Natural killer cell (primary cell): ENCODE measurements around the gene SYNDIG1. TPM values are rescaled to one million over a fixed set of nuclear protein-coding genes. Genes with fewer than 3 reads are reported as not detected.

ENCODE experiments used
- ATAC-seq, 3 donors: fragments of 150-1000 bp in 2 of 3; fragments of 200-7000 bp in 1 of 3; cut with Tn5 transposase; 1 replicate in 1 of 3; 2 replicates in 2 of 3; pipeline ENCODE4 v1.10.0; 2021; ENCODE audit warnings: mild to moderate bottlenecking in 2 of 3, moderate library complexity in 2 of 3
- DNase-seq, 2 donors: peaks; one replicate each; pipeline versions ENCODE4 v3.0.0 to v3.0.0-alpha.2; 2013 to 2021; ENCODE audit warnings: mixed read lengths in 1 of 2
- H3K27ac ChIP-seq: one replicate; pipeline ENCODE4 v1.5.1; 2013; ENCODE audit warnings: mild to moderate bottlenecking, low read length
- H3K27me3 ChIP-seq: one replicate; pipeline ENCODE4 v1.6.1; 2013; ENCODE audit warnings: low read length; ENCODE audit not compliant: control insufficient read depth, insufficient read depth
- H3K36me3 ChIP-seq: one replicate; pipeline ENCODE4 v1.6.1; 2013; ENCODE audit warnings: low read length; ENCODE audit not compliant: control insufficient read depth, insufficient read depth
- H3K4me1 ChIP-seq: one replicate; pipeline ENCODE4 v1.6.1; 2013; ENCODE audit warnings: low read length; ENCODE audit not compliant: control insufficient read depth, insufficient read depth
- H3K4me3 ChIP-seq: one replicate; pipeline ENCODE4 v1.5.1; 2013; ENCODE audit warnings: low read length
- H3K9me3 ChIP-seq: one replicate; pipeline ENCODE4 v1.6.1; 2013; ENCODE audit warnings: low read length; ENCODE audit not compliant: control insufficient read depth, insufficient read depth
- H3K27ac Mint-ChIP-seq, 2 donors: one replicate each; pipeline ENCODE4 v1.8.0; 2022; ENCODE audit warnings: mild to moderate bottlenecking in 2 of 2, mixed read lengths in 2 of 2, moderate library complexity in 1 of 2
- H3K27me3 Mint-ChIP-seq, 2 donors: one replicate each; pipeline ENCODE4 v1.8.0; 2022; ENCODE audit warnings: low read depth in 2 of 2, mixed read lengths in 2 of 2
- H3K36me3 Mint-ChIP-seq: one replicate; pipeline ENCODE4 v1.8.0; 2022; ENCODE audit warnings: mixed read lengths
- H3K4me1 Mint-ChIP-seq, 2 donors: one replicate each; pipeline ENCODE4 v1.8.0; 2022; ENCODE audit warnings: mixed read lengths in 2 of 2
- H3K4me3 Mint-ChIP-seq: one replicate; pipeline ENCODE4 v1.8.0; 2022; ENCODE audit warnings: mild to moderate bottlenecking, moderate library complexity, mixed read lengths
- H3K9me3 Mint-ChIP-seq, 2 donors: one replicate each; pipeline ENCODE4 v1.8.0; 2022; ENCODE audit warnings: mixed read lengths in 2 of 2
- WGBS: methylation state at CpG from one replicate; pipeline ENCODE4 v1.1.7; 2013; ENCODE audit warnings: missing lambda C conversion rate; ENCODE audit not compliant: insufficient coverage; 5-methylcytosine and 5-hydroxymethylcytosine counted together
- intact Hi-C: fragments of 100-400 bp; cut with micrococcal nuclease; formaldehyde crosslinking; loops from one replicate; pipeline ENCODE4 v1.14.2; 2022
- total RNA-seq, 4 donors: library from RNA; stranded (reverse); fragments of 120-200 nt in 1 of 4; gene quantifications; one replicate each; pipeline versions ENCODE4 v1.2.3 to v1.2.4, GENCODE V29; 2013 to 2022
- TF ChIP-seq, protein P1 (sequence below): fragments of 200-600 bp; IDR thresholded peaks from one replicate; pipeline ENCODE4 v1.8.0; 2022; ENCODE audit warnings: antibody characterized with exemption

SYNDIG1 gene
- total RNA-seq, 3 donors from 2014 or later (not counting 1 experiment from before 2014, with no cell fraction given) = not detected

DNA sequence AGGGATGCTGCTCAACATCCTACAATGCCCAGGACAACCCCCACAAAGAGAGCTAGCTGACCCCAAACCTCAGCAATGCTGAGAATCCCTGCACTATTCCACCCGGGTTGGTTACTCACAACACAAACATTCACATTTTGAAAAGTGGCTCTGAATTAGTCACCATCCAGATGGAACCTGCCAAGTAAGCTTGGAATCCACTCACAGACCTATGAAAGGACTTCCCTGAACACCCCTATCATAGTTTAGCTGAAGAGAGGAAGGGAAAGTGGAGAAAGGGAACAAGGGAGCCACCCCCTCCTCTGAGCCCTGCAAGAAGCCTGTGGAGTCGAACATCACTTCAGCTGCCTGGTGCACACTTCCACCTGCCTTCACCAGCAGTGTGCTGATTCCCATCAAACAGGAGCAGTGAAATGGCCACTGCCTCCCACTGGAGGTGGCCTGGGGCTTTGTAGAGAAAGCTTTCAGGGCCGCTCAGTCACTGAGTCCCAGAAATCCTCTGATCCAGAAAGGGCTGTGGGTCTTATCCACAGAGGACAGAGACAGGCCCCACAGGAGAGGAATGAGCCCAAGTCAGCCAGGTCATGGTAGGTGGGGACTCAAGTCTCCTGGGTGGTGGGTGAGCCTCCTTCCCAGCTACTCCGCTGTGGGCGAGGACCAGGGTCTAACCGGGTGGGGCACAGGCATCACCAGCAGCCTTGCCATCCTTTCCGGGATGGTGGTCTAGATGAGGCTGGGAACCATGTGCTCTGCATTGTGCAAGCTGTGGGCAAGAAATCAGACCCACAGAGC, 203.7 kb downstream of the SYNDIG1 start:
- no peaks in the 10 kb centered on the region for H3K27me3 ChIP-seq
- no peaks in the 10 kb centered on the region for H3K36me3 ChIP-seq
- no peak for ATAC-seq
- Mint-ChIP-seq H3K36me3 (no peaks in the 10 kb centered on the region), H3K4me1 (no peaks in the 10 kb centered on the region), H3K27ac (no peak overlapping the region), H3K4me3 (no peak overlapping the region), H3K9me3 (no peaks in the 10 kb centered on the region), H3K27me3 (peaks cover 0 to 3% of the 10 kb centered on the region in 2 donors)
- H3K4me3 ChIP-seq = no peak overlapping the region
- no peaks in the 10 kb centered on the region for H3K4me1 ChIP-seq
- no peaks in the 10 kb centered on the region for H3K9me3 ChIP-seq
- intact Hi-C loops = no loop called here
- 84% methylated on average over 7 of the region's 7 CpGs for WGBS
- H3K27ac ChIP-seq = no peak overlapping the region
- TF ChIP-seq, protein P1, sequence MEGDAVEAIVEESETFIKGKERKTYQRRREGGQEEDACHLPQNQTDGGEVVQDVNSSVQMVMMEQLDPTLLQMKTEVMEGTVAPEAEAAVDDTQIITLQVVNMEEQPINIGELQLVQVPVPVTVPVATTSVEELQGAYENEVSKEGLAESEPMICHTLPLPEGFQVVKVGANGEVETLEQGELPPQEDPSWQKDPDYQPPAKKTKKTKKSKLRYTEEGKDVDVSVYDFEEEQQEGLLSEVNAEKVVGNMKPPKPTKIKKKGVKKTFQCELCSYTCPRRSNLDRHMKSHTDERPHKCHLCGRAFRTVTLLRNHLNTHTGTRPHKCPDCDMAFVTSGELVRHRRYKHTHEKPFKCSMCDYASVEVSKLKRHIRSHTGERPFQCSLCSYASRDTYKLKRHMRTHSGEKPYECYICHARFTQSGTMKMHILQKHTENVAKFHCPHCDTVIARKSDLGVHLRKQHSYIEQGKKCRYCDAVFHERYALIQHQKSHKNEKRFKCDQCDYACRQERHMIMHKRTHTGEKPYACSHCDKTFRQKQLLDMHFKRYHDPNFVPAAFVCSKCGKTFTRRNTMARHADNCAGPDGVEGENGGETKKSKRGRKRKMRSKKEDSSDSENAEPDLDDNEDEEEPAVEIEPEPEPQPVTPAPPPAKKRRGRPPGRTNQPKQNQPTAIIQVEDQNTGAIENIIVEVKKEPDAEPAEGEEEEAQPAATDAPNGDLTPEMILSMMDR = no peak
- no peak for DNase-seq

DNA sequence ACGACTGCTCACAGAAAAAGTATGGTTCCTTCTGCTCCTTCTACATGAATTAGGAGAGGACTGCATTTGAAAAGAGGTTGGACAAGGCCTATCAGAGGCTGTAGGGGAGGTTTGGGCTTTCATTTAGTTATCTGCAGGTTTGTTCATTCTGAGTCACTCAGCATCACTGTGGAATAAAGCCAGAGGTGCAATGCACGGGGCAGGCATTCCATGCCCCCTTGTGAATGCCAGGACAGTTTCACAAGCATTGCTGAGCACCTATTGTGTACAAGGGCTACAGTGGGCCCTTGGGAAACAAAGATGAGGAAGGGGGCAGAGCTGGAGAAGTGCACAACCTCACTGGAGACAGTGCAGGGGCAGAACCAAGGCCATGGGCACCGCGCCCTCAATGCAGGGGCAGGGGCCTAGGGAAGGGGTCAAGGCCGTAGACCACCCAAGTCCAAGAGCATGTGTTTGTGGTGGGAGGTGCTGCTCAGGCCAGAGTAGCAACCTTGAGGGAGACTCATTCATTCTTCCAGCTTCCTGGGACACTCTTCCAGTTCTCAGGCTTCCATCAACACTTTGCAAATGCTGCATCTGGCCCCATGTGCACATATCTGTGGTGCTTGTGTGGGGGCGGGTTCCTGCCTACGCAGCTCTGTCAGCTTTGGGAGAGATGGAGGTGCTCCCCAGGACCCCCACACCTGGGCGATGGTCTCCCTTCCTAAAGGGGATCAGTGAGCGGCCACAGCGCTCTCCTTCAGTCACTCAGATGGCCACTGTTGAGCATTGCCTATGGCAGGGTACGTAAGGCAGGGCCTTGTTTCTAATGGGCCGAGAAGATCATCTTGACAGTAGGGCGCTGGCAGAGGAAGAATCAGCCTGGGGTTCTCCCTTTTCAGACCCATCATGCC, 204.5 kb downstream of the SYNDIG1 start:
- DNase-seq (no peak), ATAC-seq (no peak)
- Mint-ChIP-seq H3K9me3 (no peaks in the 10 kb centered on the region), H3K27me3 (peaks cover 0 to 3% of the 10 kb centered on the region in 2 donors), H3K27ac (no peak overlapping the region), H3K4me3 (no peak overlapping the region), H3K36me3 (no peaks in the 10 kb centered on the region), H3K4me1 (no peaks in the 10 kb centered on the region)
- no peaks in the 10 kb centered on the region for H3K9me3 ChIP-seq
- intact Hi-C loops = no loop called here
- 90% methylated on average over 13 of the region's 13 CpGs for WGBS
- TF ChIP-seq, protein P1 = no peak
- no peaks in the 10 kb centered on the region for H3K27me3 ChIP-seq
- H3K4me3 ChIP-seq = no peak overlapping the region
- no peaks in the 10 kb centered on the region for H3K36me3 ChIP-seq
- H3K4me1 ChIP-seq = no peaks in the 10 kb centered on the region
- no peak overlapping the region for H3K27ac ChIP-seq

DNA sequence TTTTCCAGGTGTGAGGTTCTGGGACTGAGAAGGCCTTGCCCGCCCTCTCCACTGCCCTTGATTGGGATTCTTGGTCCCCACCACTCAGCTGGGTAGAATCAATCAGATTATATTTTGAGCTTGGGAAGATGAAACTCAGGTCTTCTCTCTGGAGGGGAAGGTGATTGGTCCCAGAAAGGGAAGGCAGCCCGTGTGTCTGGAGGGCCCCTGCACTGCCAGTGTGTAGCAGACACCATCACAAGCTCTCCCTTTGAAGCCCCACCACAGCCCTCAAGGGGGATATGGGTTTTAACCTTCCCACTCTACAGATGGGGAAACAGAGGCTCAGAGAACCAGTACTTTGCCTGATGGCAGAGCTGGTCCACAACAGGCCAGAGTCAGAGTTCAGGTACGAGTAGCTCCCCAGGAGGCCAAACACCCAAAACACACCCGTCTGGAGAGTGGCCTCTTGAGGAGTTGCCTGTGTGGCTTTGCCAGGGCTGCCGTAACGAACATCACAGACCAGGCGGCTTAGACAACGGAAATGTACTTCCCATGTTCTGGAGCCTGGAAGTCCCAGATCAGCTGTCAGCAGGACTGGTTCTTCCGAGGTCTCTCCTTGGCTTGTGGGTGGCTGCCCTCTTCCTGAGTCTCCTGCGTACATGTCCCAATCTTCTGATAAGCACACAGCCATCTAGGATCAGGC, 205.6 kb downstream of the SYNDIG1 start:
- Mint-ChIP-seq H3K4me1 (no peaks in the 10 kb centered on the region), H3K36me3 (no peaks in the 10 kb centered on the region), H3K4me3 (no peak overlapping the region), H3K27ac (no peak overlapping the region), H3K27me3 (no peaks in the 10 kb centered on the region), H3K9me3 (no peaks in the 10 kb centered on the region)
- Histone ChIP-seq H3K9me3 (no peaks in the 10 kb centered on the region), H3K4me3 (no peak overlapping the region), H3K4me1 (no peaks in the 10 kb centered on the region), H3K27ac (no peak overlapping the region), H3K36me3 (no peaks in the 10 kb centered on the region), H3K27me3 (no peaks in the 10 kb centered on the region)
- ATAC-seq = no peak
- TF ChIP-seq, protein P1 = no peak
- intact Hi-C loops = no loop called here
- DNase-seq = no peak
- WGBS = 88% methylated on average over 9 of the region's 10 CpGs
